ENCODE measurements around the gene TBPL1.
"Not testable (repeated sequence)": the region's sequence is repeated elsewhere in the genome, so short reads cannot be mapped to it uniquely, and the experiment has no call there.

- not testable (repeated sequence) for TF ChIP-seq CTCF (IDR thresholded peaks at IDR 0.05; ENCODE audit: low read depth, low read length, missing input control); EGR1 (IDR thresholded peaks at IDR 0.05; ENCODE audit: low read depth in 2 of 2); RAD21 (IDR thresholded peaks at IDR 0.05); ZBTB33 (IDR thresholded peaks at IDR 0.05); FOXA1 (IDR thresholded peaks at IDR 0.05); YY1 (IDR thresholded peaks at IDR 0.05); ATF3 (IDR thresholded peaks at IDR 0.05); GABPA (IDR thresholded peaks at IDR 0.05 in 1 of 2, conservative IDR thresholded peaks at IDR 0.05 in 1 of 2); SP1 (IDR thresholded peaks at IDR 0.05); JUND (IDR thresholded peaks at IDR 0.05); HNF4G (IDR thresholded peaks at IDR 0.05); TAF1 (conservative IDR thresholded peaks at IDR 0.05)
- TF ChIP-seq, protein P1, sequence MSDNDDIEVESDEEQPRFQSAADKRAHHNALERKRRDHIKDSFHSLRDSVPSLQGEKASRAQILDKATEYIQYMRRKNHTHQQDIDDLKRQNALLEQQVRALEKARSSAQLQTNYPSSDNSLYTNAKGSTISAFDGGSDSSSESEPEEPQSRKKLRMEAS (IDR thresholded peaks at IDR 0.05) = not testable (repeated sequence)
- TF ChIP-seq, protein P2, sequence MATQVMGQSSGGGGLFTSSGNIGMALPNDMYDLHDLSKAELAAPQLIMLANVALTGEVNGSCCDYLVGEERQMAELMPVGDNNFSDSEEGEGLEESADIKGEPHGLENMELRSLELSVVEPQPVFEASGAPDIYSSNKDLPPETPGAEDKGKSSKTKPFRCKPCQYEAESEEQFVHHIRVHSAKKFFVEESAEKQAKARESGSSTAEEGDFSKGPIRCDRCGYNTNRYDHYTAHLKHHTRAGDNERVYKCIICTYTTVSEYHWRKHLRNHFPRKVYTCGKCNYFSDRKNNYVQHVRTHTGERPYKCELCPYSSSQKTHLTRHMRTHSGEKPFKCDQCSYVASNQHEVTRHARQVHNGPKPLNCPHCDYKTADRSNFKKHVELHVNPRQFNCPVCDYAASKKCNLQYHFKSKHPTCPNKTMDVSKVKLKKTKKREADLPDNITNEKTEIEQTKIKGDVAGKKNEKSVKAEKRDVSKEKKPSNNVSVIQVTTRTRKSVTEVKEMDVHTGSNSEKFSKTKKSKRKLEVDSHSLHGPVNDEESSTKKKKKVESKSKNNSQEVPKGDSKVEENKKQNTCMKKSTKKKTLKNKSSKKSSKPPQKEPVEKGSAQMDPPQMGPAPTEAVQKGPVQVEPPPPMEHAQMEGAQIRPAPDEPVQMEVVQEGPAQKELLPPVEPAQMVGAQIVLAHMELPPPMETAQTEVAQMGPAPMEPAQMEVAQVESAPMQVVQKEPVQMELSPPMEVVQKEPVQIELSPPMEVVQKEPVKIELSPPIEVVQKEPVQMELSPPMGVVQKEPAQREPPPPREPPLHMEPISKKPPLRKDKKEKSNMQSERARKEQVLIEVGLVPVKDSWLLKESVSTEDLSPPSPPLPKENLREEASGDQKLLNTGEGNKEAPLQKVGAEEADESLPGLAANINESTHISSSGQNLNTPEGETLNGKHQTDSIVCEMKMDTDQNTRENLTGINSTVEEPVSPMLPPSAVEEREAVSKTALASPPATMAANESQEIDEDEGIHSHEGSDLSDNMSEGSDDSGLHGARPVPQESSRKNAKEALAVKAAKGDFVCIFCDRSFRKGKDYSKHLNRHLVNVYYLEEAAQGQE (IDR thresholded peaks at IDR 0.05) = not testable (repeated sequence)
Observed at GRCh38 chr6:133931221-133931620, 21.8 kb upstream of the TBPL1 start.

Data from liver (tissue), 3 donors.